LoVo (cell line): ENCODE results near the gene MADD.
A peak's percentile ranks its signal among the peaks of the same experiment; 100 is the strongest.

ENCODE experiments used
- DNase-seq: peaks from one replicate; pipeline ENCODE4 v3.0.0-alpha.2; 2016; ENCODE audit warnings: low spot score

Gene MADD

GRCh38 chr11:47356998-47357329 lies 87.0 kb downstream of the MADD start:
- DNase-seq, result no peak

GRCh38 chr11:47357985-47358730 lies 88.2 kb downstream of the MADD start:
- DNase-seq, result no peak

GRCh38 chr11:47358731-47359051 lies 88.8 kb downstream of the MADD start:
- DNase-seq, result no peak

GRCh38 chr11:47359162-47359561 lies 89.2 kb downstream of the MADD start:
- no peak for DNase-seq

- DNase-seq, result no peak
Observed at GRCh38 chr11:47359586-47359985, 89.7 kb downstream of the MADD start.

- DNase-seq, result no peak
Observed at GRCh38 chr11:47360341-47360740, 90.4 kb downstream of the MADD start.

- no peak for DNase-seq
Observed at GRCh38 chr11:47361419-47361818, 91.5 kb downstream of the MADD start.

- no peak for DNase-seq
Observed at GRCh38 chr11:47366020-47366490, 96.1 kb downstream of the MADD start.

- no peak for DNase-seq
Observed at GRCh38 chr11:47369676-47370075, 99.7 kb downstream of the MADD start.

- no peak for DNase-seq
Observed at GRCh38 chr11:47372422-47372821, 102.5 kb downstream of the MADD start.

- peak; percentile 72 for DNase-seq
Observed at GRCh38 chr11:47373876-47374719, 104.2 kb downstream of the MADD start.

GRCh38 chr11:47374720-47375019 lies 104.7 kb downstream of the MADD start:
- no peak for DNase-seq

- DNase-seq, result no peak
Observed at GRCh38 chr11:47375020-47375419, 105.1 kb downstream of the MADD start.

- DNase-seq, result no peak
Observed at GRCh38 chr11:47375546-47376085, 105.7 kb downstream of the MADD start.

- no peak for DNase-seq
Observed at GRCh38 chr11:47376107-47376524, 106.2 kb downstream of the MADD start.

- DNase-seq, result no peak
Observed at GRCh38 chr11:47376525-47377371, 106.8 kb downstream of the MADD start.

GRCh38 chr11:47377571-47378009 lies 107.7 kb downstream of the MADD start:
- DNase-seq, result no peak

- DNase-seq, result no peak
Observed at GRCh38 chr11:47378010-47378835, 108.3 kb downstream of the MADD start, which contains the start of gene SPI1. SPI1 (minus strand) TSS chr11:47378547; CDS start chr11:47378353, 194 bp downstream.

GRCh38 chr11:47378836-47379170 lies 108.9 kb downstream of the MADD start:
- no peak for DNase-seq

GRCh38 chr11:47379317-47379716 lies 109.4 kb downstream of the MADD start:
- DNase-seq, result no peak
